GM12878 (cell line): Measurements from ENCODE around the gene RAB23. TPM values are rescaled to one million over a fixed set of nuclear protein-coding genes. Genes with fewer than 3 reads are reported as not detected.

ENCODE experiments used
- ATF2 ChIP-seq: IDR thresholded peaks from 2 replicates; pipeline ENCODE4 v1.6.1; 2012; ENCODE audit warnings: low read length, inconsistent platforms
- EED ChIP-seq: sonication (generic); IDR thresholded peaks from 2 replicates; pipeline ENCODE4 v1.6.1; 2016; ENCODE audit warnings: antibody characterized with exemption, low read depth
- ETV6 ChIP-seq, 2 experiments: fragments of 450-650 bp in 1 of 2; IDR thresholded peaks in 1 of 2; conservative IDR thresholded peaks in 1 of 2; 2 replicates each; pipeline ENCODE4 v1.6.1; 2014; ENCODE audit warnings: antibody characterized with exemption in 1 of 2, borderline replicate concordance in 1 of 2, low read depth in 1 of 2, mild to moderate bottlenecking in 1 of 2, moderate library complexity in 1 of 2
- HDAC6 ChIP-seq: fragments of 200-600 bp; sonication (generic); IDR thresholded peaks from one replicate; pipeline ENCODE4 v1.8.0; 2017; ENCODE audit warnings: antibody characterized with exemption; ENCODE audit not compliant: unreplicated experiment
- HDGF ChIP-seq: fragments of 450-650 bp; IDR thresholded peaks from 2 replicates; pipeline ENCODE4 v1.6.1; 2016; ENCODE audit warnings: antibody characterized with exemption
- IKZF2 ChIP-seq, 2 experiments: fragments of 450-650 bp; IDR thresholded peaks; 2 replicates each; pipeline ENCODE4 v1.6.1; 2017; ENCODE audit warnings: mild to moderate bottlenecking in 2 of 2, moderate library complexity in 2 of 2
- KLF5 ChIP-seq: fragments of 450-650 bp; IDR thresholded peaks from 2 replicates; pipeline ENCODE4 v1.6.1; 2014; ENCODE audit warnings: mild to moderate bottlenecking; ENCODE audit not compliant: partially characterized antibody
- MTA2 ChIP-seq: fragments of 450-650 bp; IDR thresholded peaks from 2 replicates; pipeline ENCODE4 v1.6.1; 2016; ENCODE audit warnings: low read depth, mild to moderate bottlenecking, moderate library complexity
- NBN ChIP-seq: fragments of 450-650 bp; IDR thresholded peaks from 2 replicates; pipeline ENCODE4 v1.6.1; 2016
- PML ChIP-seq: IDR thresholded peaks from 2 replicates; pipeline ENCODE4 v1.6.1; 2012; ENCODE audit warnings: low read length, inconsistent platforms
- POU2F2 ChIP-seq: IDR thresholded peaks from 3 replicates; pipeline ENCODE4 v1.6.1; 2011; ENCODE audit warnings: low read depth, mild to moderate bottlenecking, low read length, borderline replicate concordance
- RAD21 ChIP-seq: IDR thresholded peaks from 2 replicates; pipeline ENCODE4 v1.6.1; 2011; ENCODE audit warnings: mild to moderate bottlenecking, low read depth, low read length, moderate library complexity; ENCODE audit not compliant: insufficient read depth
- REST ChIP-seq: IDR thresholded peaks from 2 replicates; pipeline ENCODE4 v1.6.1; 2012; ENCODE audit warnings: mild to moderate bottlenecking, low read depth, low read length
- SMC3 ChIP-seq: IDR thresholded peaks from 2 replicates; pipeline ENCODE4 v1.6.1; 2011; ENCODE audit warnings: low read length, improper control_type of control experiment, borderline replicate concordance
- SREBF2 ChIP-seq: IDR thresholded peaks from 2 replicates; pipeline ENCODE4 v1.6.1; 2012; ENCODE audit warnings: mild to moderate bottlenecking, low read length
- TCF3 ChIP-seq: IDR thresholded peaks from 2 replicates; pipeline ENCODE4 v1.6.1; 2012; ENCODE audit warnings: low read depth, mild to moderate bottlenecking, low read length, borderline replicate concordance; ENCODE audit not compliant: insufficient read depth
- ZBTB4 ChIP-seq: fragments of 450-650 bp; formaldehyde crosslinking; IDR thresholded peaks from 2 replicates; pipeline ENCODE4 v1.4.0; 2022; ENCODE audit warnings: mild to moderate bottlenecking, moderate library complexity
- ZNF592 ChIP-seq: fragments of 450-650 bp; IDR thresholded peaks from 2 replicates; pipeline ENCODE4 v1.6.1; 2017; ENCODE audit warnings: mild to moderate bottlenecking, moderate library complexity
- polyA plus RNA-seq, 11 experiments: library from polyadenylated mRNA; depleted of rRNA in 4 of 11; unstranded in 6 of 11; stranded (reverse) in 5 of 11; fragments of >200 nt; fragmentation: Nextera tagmentation in 4 of 11; fragmentation: Illumina TruSeq in 1 of 11; extraction: Ambion mirVana in 4 of 11; extraction: Trizol in 1 of 11; gene quantifications; 1 replicate in 1 of 11; 2 replicates in 10 of 11; pipeline versions ENCODE4 v1.2.1 to v1.2.3, GENCODE V29; 2011 to 2016; ENCODE audit warnings: inconsistent platforms in 2 of 11, missing spikeins in 2 of 11, low read depth in 1 of 11
- total RNA-seq, 4 experiments: library from RNA; depleted of rRNA in 3 of 4; stranded (reverse); fragments of >200 nt in 3 of 4; fragmentation: Illumina TruSeq in 1 of 4; extraction: Trizol in 1 of 4; gene quantifications; 2 replicates each; pipeline versions ENCODE4 v1.2.1 to v1.2.3, GENCODE V29; 2013 to 2021

RAB23 gene
- total and polyA plus RNA-seq, 10 of the 15 experiments (the other 5 are each of a cell fraction or from before 2014, with no cell fraction given) = 0.80 to 6.0 (median 3.1) TPM

GRCh38 chr6:57221936-57222742, at the start of gene RAB23 (continued):
- TF ChIP-seq SMC3 (no peak), NBN (no peak), IKZF2 (IDR thresholded peaks at IDR 0.05) (no peak), SREBF2 (no peak), POU2F2 (no peak), REST (no peak), KLF5 (peak; percentile 77), ZBTB4 (CRISPR knock-in tag) (no peak), ETV6 (conservative IDR thresholded peaks at IDR 0.05 in 1 of 2, IDR thresholded peaks at IDR 0.05 in 1 of 2; ENCODE audit: borderline replicate concordance in 1 of 2, low read depth in 1 of 2) (no peak), RAD21 (no peak), HDGF (no peak), HDAC6 (no peak), EED (no peak), MTA2 (no peak), ATF2 (no peak), TCF3 (no peak), PML (0 out of 2 replicates have a peak, but pooled peaks have one; percentile 41), ZNF592 (no peak)
